ENCODE data around the gene AQP9. TPM values are rescaled to one million over a fixed set of nuclear protein-coding genes. Genes with fewer than 3 reads are reported as not detected.
"Not testable (repeated sequence)": the region's sequence is repeated elsewhere in the genome, so short reads cannot be mapped to it uniquely, and the experiment has no call there.

The AQP9 gene
- 0.62 TPM for total RNA-seq

DNA sequence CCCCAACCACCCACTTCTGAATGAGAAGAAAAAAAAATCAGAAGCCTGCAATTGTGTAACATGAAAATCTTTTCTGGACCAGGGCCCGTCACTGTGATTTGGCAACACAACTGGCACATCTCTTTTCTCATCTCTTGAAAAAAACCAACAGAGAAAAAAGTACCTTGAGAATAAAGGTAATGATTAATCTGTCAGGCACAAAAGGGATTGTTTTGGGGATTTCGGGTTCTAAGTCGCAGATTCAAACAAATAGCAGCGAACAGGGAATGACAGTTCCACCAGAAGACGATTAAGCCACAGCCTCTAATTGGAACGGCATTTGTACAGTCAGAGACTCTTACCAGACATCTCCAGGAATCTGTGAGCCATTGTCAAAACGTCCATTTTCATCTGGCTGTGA is at the start of gene AQP9:
Gene AQP9 (plus strand): TSS at position 276 of the 400 bp plus-strand sequence. CDS start 185 bp downstream, outside the sequence.
- no peak for DNase-seq

- peak; percentile 36 for DNase-seq
These were observed 42.8 kb upstream of the AQP9 start for GRCh38 chr15:58095415-58095814.

DNA sequence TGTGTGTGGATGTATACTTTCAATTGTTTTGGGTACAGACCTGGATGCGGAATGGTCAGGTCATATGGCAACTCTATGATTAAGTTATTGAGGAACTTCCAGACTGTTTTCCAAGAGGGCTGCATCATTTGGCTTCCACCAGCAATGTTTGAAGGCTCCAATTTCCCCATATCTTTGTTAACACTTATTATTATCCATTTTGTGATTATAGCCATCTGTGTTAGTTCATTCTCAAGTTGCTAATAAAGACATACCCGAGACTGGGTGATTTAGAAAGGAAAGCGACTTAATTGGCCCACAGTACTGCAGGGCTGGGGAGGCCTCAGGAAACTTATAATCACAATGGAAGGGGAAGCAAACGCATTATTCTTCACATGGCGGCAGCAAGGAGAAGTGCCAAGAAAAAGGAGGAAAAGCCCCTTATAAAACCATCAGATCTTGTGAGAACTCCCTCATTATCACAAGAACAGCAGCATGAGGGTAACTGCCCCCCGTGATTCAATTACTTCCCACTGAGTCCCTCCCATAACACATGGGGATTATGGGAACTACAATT is 41.6 kb upstream of the AQP9 start:
- no peak for DNase-seq

DNA sequence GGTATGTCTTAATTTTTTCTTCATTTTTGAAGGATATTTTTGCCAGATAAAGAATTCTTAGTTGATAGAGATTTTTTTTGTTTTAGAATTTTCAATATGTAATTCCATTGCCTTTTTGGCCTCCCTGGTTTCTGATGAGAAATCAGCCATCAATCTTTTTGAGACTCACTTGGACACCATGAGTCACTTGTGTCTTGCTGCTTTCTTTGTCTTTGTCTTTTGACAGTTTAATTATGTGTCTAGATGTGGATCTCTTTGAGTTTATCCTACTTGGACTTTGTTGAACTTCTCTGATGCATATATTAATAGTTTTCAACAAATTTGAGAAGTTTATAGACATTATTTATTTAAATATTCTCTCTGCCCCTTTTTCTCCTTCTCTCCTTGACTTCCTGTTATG is 34.7 kb upstream of the AQP9 start:
- no peak for DNase-seq

DNA sequence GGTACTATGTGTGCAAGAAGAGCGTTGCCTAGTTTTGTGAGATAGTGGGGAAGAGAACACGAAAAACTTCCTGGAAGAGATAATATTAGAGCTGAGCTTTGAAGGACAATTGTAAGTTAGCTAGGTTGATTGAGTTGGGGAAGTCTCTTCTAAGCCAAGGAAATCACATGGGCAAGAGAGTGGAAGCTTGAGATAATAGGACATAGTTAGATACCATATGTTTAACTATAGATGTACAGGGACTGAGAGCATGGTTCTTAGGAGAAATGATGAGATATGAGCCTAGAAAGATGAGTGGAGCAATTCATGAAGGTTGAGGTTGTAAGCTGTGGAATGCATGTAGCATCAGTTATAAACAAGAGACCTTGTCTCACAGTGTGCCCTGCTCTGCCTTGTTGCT is 30.1 kb upstream of the AQP9 start:
- no peak for DNase-seq

GRCh38 chr15:58109419-58109818 is 28.8 kb upstream of the AQP9 start:
- no peak for DNase-seq

DNA sequence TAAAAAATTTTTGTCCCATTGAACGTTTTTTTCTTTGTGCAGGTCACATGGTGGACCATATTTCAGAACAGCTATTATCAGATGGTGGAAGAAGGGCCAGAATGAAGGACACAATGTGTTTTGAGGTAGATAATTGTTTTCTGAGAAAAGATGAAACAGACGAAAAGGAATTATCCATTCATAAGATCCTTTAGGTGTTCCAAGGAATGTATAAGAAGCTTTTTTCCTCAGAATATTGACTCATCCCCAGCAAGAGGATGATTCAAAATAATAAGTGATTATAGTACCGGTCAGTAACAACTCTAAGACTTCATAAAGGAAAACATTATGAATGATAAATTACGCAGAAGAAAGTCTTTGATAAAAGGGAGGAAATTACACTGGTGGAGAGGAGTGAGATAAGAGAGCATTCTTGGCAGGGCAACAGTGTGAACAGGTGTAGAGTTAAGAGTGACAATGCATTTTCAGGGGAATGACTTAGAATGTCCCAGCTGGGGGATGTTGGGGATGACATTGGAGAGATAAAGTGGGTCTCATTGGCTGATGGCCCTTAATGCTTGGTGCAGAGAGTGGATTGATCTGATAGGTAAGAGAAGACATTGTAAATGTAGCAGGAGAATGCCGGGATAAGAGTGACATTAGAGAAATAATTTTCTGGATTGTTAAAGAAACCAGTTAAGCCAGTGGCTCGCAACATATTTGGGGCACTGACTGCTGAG is 27.0 kb upstream of the AQP9 start:
- DNase-seq, result no peak

- no peak for DNase-seq
These were observed 26.5 kb upstream of the AQP9 start for GRCh38 chr15:58111718-58112104.

DNA sequence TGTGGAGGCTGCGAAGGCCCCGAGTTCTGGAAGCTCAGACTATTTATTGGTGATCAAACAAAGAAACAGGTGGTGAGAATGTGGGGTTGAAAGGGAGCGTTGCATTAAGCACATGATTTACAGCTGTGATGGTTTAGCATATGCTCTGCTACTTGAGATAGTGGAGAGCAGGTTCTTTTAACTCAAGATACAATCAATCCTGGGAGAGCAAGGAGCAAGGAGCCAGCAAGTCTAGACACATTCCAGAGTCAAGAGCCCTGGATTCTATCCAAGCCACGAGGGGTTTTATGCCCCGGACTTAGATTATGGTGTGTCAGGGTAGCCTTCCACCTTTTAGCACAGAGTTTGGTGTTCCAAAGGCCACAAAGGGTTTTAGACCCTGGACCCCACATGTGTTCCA is 24.8 kb upstream of the AQP9 start:
- DNase-seq, result not testable (repeated sequence)

DNA sequence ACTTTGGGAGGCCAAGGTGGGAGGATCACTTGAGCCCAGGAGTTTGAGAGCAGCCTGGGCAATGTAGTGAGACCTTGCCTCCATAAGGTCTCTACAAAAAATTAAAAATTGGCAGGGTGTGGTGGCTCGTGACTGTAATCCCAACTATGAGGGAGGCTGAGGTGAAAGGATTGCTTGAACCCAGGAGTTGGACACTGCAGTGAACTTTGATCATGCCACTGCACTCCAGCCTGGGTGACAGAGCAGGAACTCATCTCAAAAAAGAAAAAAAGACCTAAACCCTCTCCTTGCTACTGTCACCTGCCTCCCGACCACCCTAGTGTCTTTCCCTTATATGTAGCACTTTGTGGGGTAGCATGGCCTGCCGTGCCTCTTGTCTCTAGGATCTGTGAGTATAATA is 23.8 kb upstream of the AQP9 start:
- no peak for DNase-seq

GRCh38 chr15:58114812-58115211 is 23.4 kb upstream of the AQP9 start:
- no peak for DNase-seq

DNA sequence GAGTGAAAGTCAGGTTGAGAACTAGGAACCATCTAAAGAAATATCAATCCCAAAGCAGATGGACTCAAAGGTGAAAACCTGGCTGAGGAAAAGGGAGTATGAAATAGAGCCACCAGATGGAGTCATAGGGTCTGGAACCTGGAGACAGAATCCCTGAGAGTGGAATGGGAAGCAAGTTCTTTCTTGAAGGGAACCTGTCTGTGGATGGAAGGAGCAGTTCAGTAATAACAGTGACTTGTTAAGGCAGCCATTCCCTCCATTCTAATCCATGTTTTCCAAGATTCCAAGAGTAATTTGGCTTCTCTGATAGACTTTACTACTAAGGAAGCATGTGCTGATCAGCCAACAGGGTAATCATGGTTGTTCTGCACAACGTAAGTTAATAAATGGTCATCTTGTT is 22.5 kb upstream of the AQP9 start:
- peak; percentile 6 for DNase-seq

GRCh38 chr15:58117619-58118018 is 20.6 kb upstream of the AQP9 start:
- DNase-seq, result no peak

- no peak for DNase-seq
These were observed 19.9 kb upstream of the AQP9 start for GRCh38 chr15:58118272-58118671.

GRCh38 chr15:58119016-58119415 is 19.2 kb upstream of the AQP9 start:
- DNase-seq, result no peak

GRCh38 chr15:58124585-58124984 is 13.6 kb upstream of the AQP9 start:
- DNase-seq, result no peak

- DNase-seq, result no peak
These were observed 12.8 kb upstream of the AQP9 start for GRCh38 chr15:58125333-58125732.

DNA sequence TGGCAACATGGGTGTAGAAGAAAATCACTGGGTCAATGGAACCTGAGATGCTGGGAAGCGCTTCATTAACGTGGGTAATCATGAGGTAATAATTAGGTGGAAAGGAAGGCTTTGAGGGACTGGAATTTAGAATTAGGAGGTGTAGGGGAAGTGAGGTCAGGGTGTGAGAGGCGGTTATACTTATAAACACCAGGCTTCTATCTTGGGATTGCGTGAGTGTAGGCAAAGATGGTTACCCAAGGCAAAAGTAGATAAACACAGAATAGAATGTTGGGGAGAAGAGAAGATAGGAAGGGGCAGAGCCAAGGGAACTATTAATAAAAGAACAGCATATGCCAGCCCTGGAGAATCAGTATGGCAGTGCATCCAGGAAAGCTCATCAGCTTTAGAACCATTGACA is 3.3 kb upstream of the AQP9 start:
- no peak for DNase-seq

GRCh38 chr15:58135511-58136174 is 2.5 kb upstream of the AQP9 start:
- no peak for DNase-seq

- no peak for DNase-seq
These were observed 1.4 kb upstream of the AQP9 start for GRCh38 chr15:58136731-58137130.

GRCh38 chr15:58137686-58138085 is 495 bp upstream of the AQP9 start:
- DNase-seq, result no peak

- DNase-seq, result peak; percentile 55
These were observed 1.3 kb downstream of the AQP9 start for GRCh38 chr15:58139276-58139988.

DNA sequence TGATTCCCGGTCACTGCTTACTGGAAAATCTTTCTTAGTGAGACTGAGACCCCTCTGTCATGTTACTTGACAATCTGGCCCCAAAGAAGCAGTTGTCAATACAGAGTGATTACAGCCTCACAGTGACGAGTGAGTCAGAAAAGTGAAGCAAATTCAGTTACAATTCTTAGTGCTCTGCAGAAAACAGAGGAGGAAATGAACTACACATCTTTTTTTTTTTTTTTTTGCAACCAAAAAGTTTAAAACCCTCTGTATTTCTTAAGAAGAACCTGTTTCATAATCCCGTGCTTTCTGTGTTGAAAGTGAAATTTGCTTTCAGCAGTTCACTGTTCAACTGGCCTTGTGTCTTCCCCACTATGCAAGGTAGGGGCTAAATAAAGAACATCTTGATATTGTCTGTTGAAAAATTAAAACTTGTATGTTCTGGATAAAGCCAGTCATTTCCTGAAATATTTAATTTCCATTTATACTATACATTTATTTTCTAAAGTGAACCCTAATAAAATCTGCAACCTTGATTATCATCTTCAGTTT is 1.9 kb downstream of the AQP9 start:
- peak; percentile 13 for DNase-seq
